Stimulated activated CD8-positive, alpha-beta memory T cell treated with anti-CD3 and anti-CD28 coated beads, Interleukin-4, amount 100 ng/mL, for 4 hours (primary cell): ENCODE data around the gene OGN.
"Not testable (repeated sequence)": the region's sequence is repeated elsewhere in the genome, so short reads cannot be mapped to it uniquely, and the experiment has no call there.

Experiments used
- DNase-seq, 2 donors: peaks; one replicate each; pipeline ENCODE4 v3.0.0-alpha.2; 2020; ENCODE audit warnings: low read depth in 2 of 2, low spot score in 1 of 2

The OGN gene, protein sequence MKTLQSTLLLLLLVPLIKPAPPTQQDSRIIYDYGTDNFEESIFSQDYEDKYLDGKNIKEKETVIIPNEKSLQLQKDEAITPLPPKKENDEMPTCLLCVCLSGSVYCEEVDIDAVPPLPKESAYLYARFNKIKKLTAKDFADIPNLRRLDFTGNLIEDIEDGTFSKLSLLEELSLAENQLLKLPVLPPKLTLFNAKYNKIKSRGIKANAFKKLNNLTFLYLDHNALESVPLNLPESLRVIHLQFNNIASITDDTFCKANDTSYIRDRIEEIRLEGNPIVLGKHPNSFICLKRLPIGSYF

GRCh38 chr9:92404042-92404836 lies at the start of gene OGN:
OGN (minus strand) TSS chr9:92404578; CDS start chr9:92403407, 1,171 bp downstream.
- no peak for DNase-seq

DNA sequence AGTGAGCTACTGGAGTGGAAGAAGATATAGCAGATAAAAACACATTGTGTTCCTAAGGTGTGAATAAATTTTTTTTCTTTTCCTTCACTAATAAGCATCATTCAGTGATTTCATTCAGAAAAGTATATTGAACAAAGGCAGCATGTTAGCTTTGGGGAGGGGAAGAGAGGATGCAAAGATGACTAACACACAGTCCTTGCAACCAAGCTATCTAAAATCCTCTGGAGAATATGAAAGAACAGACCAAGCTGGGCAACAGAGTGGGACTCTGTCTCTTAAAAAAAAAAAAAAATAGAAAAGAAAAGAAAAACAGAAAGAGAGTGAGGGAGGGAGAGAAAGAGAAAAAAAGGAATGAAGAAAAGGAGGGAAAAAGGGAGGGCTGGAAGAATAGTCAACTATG lies 42.2 kb upstream of the OGN start:
- DNase-seq: no peak

GRCh38 chr9:92444841-92445240 lies 40.5 kb upstream of the OGN start:
- DNase-seq: no peak

- no peak for DNase-seq
Observed at GRCh38 chr9:92440751-92441046, 36.3 kb upstream of the OGN start.

DNA sequence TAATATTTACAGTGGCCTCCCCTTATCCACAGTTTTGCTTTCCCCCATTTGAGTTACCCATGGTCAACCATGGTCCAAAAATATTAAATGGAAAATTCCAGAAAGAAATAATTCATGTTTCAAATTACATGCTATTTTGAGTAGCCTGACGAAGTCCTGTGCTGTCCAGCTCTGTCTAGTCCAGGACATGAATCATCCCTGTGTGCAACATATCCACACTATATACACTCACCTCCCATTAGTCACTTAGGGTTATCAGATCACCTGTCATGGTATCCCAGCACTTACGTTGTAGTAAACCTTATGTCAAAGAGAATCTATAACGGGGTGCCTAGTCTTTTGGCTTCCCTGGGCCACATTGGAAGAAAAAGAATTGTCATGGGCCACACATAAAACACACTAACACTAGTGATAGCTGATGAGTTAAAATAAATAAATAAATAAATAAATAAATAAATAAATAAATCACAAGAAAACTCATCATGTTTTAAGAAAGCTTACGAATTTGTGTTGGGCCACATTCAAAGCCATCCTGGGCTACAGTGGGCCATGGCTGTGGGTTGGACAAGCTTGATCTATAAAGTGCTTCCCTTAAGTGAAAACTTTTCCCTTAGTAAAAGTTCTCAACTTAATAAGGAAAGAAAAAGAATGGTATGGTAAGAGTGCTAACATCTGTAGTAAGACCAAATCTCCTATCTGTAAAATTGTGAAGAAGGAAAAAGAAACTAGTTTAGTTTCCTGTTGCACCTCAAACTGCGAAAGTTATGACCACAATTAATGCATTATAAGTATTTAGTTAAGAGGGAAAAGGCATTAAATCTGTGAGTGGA lies 35.8 kb upstream of the OGN start:
- DNase-seq: no peak

GRCh38 chr9:92438900-92439526 lies 34.6 kb upstream of the OGN start:
- no peak for DNase-seq

- DNase-seq: no peak
Observed at GRCh38 chr9:92435263-92435662, 30.9 kb upstream of the OGN start.

DNA sequence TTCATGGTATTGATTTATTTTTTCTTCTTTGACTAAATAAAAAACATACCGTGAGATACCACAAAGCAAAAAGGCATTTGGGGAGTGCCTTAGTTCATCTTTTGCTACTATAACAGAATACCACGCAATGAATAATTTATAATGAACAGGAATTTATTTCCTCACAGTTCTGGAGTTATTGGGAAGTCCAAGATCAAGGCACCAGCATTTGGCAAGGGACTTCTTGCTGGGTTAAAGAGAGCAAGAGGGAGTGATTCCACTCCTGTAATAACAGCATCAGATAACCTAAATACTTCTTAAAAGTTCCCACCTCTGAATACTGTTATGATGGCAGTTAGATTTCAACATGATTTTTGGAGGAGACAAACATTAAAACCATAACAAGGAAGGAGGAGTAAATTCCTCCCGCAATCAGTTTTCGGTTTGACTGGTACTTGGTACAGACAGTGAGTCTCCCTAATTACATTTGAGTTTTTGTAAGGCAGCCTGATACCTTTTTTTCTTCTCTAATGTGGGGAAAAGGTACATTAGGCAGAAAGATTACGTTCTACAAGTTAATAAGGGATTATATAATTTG lies 28.7 kb upstream of the OGN start:
- DNase-seq: no peak

- no peak for DNase-seq
Observed at GRCh38 chr9:92432350-92432749, 28.0 kb upstream of the OGN start.

- no peak for DNase-seq
Observed at GRCh38 chr9:92429836-92430235, 25.5 kb upstream of the OGN start.

DNA sequence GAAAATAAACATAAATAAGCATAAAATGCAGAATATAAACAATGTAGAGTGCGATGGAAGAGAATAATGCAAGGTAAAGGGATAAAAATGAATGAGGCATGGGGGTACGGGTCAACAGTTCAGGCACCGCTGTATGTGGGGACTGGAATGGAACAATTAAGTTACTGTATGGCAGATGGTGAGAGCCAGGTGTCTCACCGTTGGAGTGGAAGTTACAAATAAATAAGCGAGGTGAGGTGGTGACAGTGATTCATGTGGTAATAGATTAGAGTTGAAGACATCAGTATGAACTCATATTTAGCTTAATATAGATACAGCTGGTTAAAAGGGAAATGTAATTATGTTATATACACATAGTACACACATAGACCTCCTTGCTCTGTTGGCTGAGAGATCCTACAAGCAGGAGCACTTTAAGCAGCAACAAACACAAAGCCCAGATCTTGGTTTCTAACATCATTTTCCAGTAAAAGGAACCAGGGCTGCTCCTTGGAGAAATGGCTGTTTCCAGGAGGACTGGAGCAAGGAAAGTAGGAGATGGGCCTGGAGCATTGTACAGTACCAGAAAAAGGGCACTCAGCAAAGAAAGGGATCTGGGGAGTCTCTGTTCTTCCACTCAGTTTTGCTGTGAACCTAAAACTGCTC lies 22.2 kb upstream of the OGN start:
- DNase-seq: no peak

GRCh38 chr9:92425474-92425873 lies 21.1 kb upstream of the OGN start:
- DNase-seq: no peak

DNA sequence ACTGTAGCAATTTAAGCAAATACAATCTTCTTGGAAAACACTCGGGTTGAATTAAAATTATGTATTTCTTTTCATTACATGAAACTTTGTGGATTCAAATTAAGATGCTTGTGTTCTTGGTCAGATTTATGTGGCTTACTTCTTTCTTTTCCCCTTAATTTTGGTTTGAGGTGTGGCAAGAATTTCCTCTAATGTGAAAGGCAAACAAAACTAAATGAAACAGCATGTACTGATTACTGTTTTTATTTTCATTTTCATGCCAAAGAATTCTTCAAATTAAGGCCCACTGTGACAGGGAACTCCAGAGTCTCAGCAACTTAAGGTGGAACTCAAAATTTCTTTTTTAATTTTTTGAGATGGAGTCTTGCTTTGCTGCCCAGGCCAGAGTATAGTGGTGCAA lies 20.0 kb upstream of the OGN start, which contains the start of gene OMD:
OMD (minus strand) TSS at position 132 of the 400 bp plus-strand sequence. CDS start 6,913 bp downstream, outside the sequence.
- no peak for DNase-seq

DNA sequence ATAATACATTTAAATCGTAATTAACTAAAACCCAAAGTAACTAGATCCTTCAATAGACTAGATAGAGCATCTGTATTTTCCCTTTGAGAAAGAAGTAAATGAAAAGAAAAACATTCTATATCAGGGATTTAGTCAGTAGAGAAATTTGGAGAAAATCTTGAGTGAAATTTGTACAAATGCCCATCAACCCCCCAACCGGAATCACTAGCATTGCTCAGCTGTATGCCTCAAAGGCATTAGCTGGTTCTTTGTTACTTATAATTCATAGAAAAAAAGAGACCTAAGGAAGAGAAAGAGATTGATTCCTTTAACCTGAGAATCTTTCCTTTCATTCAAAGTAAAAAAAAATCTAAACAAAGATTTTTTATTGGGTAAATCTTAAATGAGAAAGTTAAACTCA lies 19.2 kb upstream of the OGN start:
- no peak for DNase-seq

DNA sequence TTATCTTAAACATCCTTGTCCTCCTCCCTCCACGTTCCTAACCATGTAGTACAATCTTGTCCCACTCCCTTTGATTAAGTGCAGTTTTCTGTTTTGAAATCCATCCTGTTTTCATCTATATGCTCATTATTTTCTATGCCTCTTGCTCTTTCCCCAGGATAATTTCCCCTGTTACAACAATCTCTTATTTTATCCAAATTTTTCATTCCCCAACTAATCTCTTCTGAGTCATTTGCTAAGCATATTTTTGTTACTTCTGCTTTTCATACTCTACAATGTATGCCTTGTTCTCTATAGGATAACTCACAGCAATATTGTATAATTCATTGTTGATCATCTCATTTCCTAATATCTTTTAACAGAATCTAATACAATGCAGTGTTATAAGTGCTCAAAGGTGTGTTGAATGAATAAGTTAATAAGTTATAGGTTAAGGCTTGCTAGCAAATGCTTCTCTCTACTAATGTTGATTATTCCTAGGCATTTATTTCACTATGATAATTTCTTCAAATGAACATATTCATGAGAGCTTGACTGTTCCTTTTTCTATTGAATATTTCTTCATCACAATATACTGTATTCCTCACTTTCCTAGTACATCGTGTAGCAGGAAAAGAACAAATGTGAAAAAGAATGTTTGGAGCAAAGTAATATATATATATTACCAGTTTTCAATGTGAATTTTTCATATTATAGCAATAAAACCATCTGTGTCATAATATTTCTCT lies 18.4 kb upstream of the OGN start:
- DNase-seq: no peak

- DNase-seq: no peak
Observed at GRCh38 chr9:92414566-92414965, 10.2 kb upstream of the OGN start.

DNA sequence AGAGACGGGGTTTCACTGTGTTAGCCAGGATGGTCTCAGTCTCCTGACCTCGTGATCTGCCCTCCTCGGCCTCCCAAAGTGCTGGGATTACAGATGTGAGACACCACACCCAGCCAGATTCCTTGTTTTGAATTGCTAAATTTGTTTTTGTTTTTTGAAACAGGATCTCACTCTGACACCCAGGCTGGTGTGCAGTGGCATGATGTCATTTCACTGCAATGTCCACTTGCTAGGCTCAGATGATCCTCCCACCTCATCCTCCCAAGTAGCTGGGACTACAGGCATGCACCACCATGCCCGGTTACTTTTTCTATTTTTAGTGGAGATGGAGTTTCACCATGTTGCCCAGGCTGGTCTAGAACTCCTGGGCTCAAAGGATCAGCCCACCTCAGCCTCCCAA lies 6.8 kb upstream of the OGN start:
- not testable (repeated sequence) for DNase-seq

DNA sequence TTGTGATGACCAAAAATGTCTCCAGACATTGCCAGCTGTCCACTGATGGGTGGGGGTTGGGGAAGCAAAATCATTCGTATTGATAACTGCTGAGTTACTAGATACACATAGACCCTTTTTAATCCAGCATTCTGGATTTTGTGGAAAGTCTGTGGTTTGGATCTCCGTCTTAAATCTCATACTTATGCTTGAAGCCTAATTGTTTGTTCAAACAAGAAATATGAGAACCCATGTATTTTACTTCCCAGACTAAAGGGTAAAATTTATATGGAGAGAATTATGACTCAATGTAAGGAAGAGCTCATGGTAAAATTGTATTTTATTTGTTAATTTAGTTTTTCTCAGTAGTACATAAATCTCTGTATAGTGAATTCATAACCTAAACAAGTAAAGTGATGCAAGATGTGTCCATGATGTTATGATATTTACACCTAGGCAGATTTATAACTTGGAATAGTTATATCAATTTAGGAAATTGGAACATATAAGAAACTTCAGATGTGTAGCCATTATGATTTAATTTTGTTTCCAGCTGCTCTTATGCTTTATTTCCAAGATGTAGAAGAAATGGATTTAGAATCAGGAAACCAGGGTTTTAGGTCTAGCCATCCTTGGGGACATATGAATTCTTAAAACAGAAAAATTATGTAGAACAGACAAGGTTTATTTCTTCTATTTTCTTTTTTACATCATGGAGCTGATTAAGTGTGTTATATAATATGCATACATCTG lies 4.5 kb upstream of the OGN start:
- DNase-seq: no peak

GRCh38 chr9:92407818-92408217 lies 3.4 kb upstream of the OGN start:
- DNase-seq: no peak
